Activated CD8-positive, alpha-beta memory T cell treated with anti-CD3 and anti-CD28 coated beads for 36 hours (primary cell): ENCODE measurements around the gene BMP2. TPM values are rescaled to one million over a fixed set of nuclear protein-coding genes. Genes with fewer than 3 reads are reported as not detected.

ENCODE experiments used
- CTCF ChIA-PET: fragments of 350-600 bp; sonication (Branson Sonifier 250); formaldehyde crosslinking; loops from one replicate; lab custom pipeline; 2021; ENCODE audit warnings: antibody characterized with exemption; lab: Charles Lee
- POLR2A ChIA-PET: fragments of 350-600 bp; sonication (Branson Sonifier 250); formaldehyde crosslinking; loops from one replicate; lab custom pipeline; 2021; ENCODE audit warnings: antibody characterized with exemption; lab: Charles Lee
- total RNA-seq, 2 experiments: library from RNA; stranded (reverse); gene quantifications; one replicate each; pipeline ENCODE4 v1.2.3, GENCODE V29; 2021

The BMP2 gene
- total RNA-seq, 2 experiments from 2014 or later = not detected

GRCh38 chr20:6766433-6766832, 1.1 kb upstream of the BMP2 start:
- CTCF ChIA-PET = no interaction called here
- POLR2A ChIA-PET = no interaction called here

GRCh38 chr20:6767126-6767535, 355 bp upstream of the BMP2 start:
- ChIA-PET CTCF (no interaction called here), POLR2A (no interaction called here)

- ChIA-PET CTCF (no interaction called here), POLR2A (interaction anchor here (0.6 kb wide), 1 partner anchor 945 kb away, joined by 3 read pairs; no protein-coding TSS in a partner anchor)
These were observed 998 bp downstream of the BMP2 start for GRCh38 chr20:6768228-6769140.

GRCh38 chr20:6769903-6770785, 2.7 kb downstream of the BMP2 start:
- CTCF ChIA-PET = no interaction called here

GRCh38 chr20:6770786-6771100, 3.3 kb downstream of the BMP2 start:
- POLR2A ChIA-PET = no interaction called here
- CTCF ChIA-PET = no interaction called here

More at GRCh38 chr20:6769903-6770785, 2.7 kb downstream of the BMP2 start:
- POLR2A ChIA-PET = no interaction called here

- POLR2A ChIA-PET = no interaction called here
- CTCF ChIA-PET = no interaction called here
These were observed 13.1 kb downstream of the BMP2 start for GRCh38 chr20:6780433-6781190.

- POLR2A ChIA-PET = no interaction called here
- CTCF ChIA-PET = no interaction called here
These were observed 16.3 kb downstream of the BMP2 start for GRCh38 chr20:6783752-6784151.

- CTCF ChIA-PET = no interaction called here
- POLR2A ChIA-PET = no interaction called here
These were observed 16.7 kb downstream of the BMP2 start for GRCh38 chr20:6784210-6784631.

- POLR2A ChIA-PET = no interaction called here
These were observed 17.3 kb downstream of the BMP2 start for GRCh38 chr20:6784767-6785166.

GRCh38 chr20:6786548-6786947, 19.1 kb downstream of the BMP2 start:
- ChIA-PET CTCF (no interaction called here), POLR2A (no interaction called here)

More at GRCh38 chr20:6784767-6785166, 17.3 kb downstream of the BMP2 start:
- CTCF ChIA-PET = no interaction called here

- POLR2A ChIA-PET = no interaction called here
- CTCF ChIA-PET = no interaction called here
These were observed 25.3 kb downstream of the BMP2 start for GRCh38 chr20:6792789-6793188.

GRCh38 chr20:6802227-6802626, 34.7 kb downstream of the BMP2 start:
- CTCF ChIA-PET = no interaction called here
- POLR2A ChIA-PET = no interaction called here

GRCh38 chr20:6806275-6806674, 38.8 kb downstream of the BMP2 start:
- ChIA-PET POLR2A (no interaction called here), CTCF (no interaction called here)

GRCh38 chr20:6811262-6812035, 44.0 kb downstream of the BMP2 start:
- ChIA-PET CTCF (no interaction called here), POLR2A (no interaction called here)

GRCh38 chr20:6812530-6812929, 45.0 kb downstream of the BMP2 start:
- POLR2A ChIA-PET = no interaction called here
- CTCF ChIA-PET = no interaction called here

GRCh38 chr20:6814945-6815344, 47.5 kb downstream of the BMP2 start:
- CTCF ChIA-PET = no interaction called here

GRCh38 chr20:6818033-6818808, 50.7 kb downstream of the BMP2 start:
- CTCF ChIA-PET = no interaction called here
- POLR2A ChIA-PET = no interaction called here

More at GRCh38 chr20:6814945-6815344, 47.5 kb downstream of the BMP2 start:
- POLR2A ChIA-PET = no interaction called here

- CTCF ChIA-PET = no interaction called here
- POLR2A ChIA-PET = no interaction called here
These were observed 52.1 kb downstream of the BMP2 start for GRCh38 chr20:6819599-6819998.
